ENCODE results near the gene CRTAP.
"Not testable (repeated sequence)": the region's sequence is repeated elsewhere in the genome, so short reads cannot be mapped to it uniquely, and the experiment has no call there.

The CRTAP gene

GRCh38 chr3:33099701-33100100 lies 14.1 kb upstream of the CRTAP start:
- no peak overlapping the region for H3K4me3 ChIP-seq (ENCODE audit: low read depth, low read length)
- no peak for TF ChIP-seq CTCF (IDR thresholded peaks at IDR 0.05; ENCODE audit: borderline replicate concordance, insufficient read depth, low read depth, low read length)

- no peak for TF ChIP-seq CTCF (IDR thresholded peaks at IDR 0.05; ENCODE audit: borderline replicate concordance, insufficient read depth, low read depth, low read length)
- H3K4me3 ChIP-seq (ENCODE audit: low read depth, low read length), result no peak overlapping the region
These were observed 13.6 kb upstream of the CRTAP start for GRCh38 chr3:33100229-33100628.

- no peak for TF ChIP-seq CTCF (IDR thresholded peaks at IDR 0.05; ENCODE audit: borderline replicate concordance, insufficient read depth, low read depth, low read length)
These were observed 10.8 kb upstream of the CRTAP start for GRCh38 chr3:33103034-33103433.

GRCh38 chr3:33103480-33103879 lies 10.3 kb upstream of the CRTAP start:
- no peak for TF ChIP-seq CTCF (IDR thresholded peaks at IDR 0.05; ENCODE audit: borderline replicate concordance, insufficient read depth, low read depth, low read length)
- no peak overlapping the region for H3K4me3 ChIP-seq (ENCODE audit: low read depth, low read length)

More at GRCh38 chr3:33103034-33103433, 10.8 kb upstream of the CRTAP start:
- H3K4me3 ChIP-seq (ENCODE audit: low read depth, low read length), result no peak overlapping the region

DNA sequence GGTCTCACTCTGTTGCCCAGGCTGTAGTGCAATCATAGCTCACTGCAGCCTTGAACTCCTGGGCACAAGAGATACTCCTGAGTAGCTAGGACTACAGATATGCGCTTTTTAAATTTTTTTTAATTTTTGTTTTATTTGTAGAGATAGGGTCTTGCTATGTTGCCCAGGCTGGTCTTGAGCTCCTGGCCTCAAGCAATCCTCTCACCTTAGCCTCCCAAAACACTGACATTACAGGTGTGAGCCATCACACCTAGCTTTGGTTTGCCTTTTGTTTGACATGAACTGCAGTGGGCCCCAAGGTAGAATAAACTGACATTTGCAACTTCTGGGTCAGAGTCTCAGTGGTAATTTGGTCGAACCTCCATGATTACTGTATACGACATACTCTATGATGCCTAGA lies 9.0 kb upstream of the CRTAP start:
- H3K4me3 ChIP-seq (ENCODE audit: low read depth, low read length), result no peak overlapping the region
- TF ChIP-seq CTCF (IDR thresholded peaks at IDR 0.05; ENCODE audit: borderline replicate concordance, insufficient read depth, low read depth, low read length), result no peak

- TF ChIP-seq CTCF (IDR thresholded peaks at IDR 0.05; ENCODE audit: borderline replicate concordance, insufficient read depth, low read depth, low read length), result no peak
- no peak overlapping the region for H3K4me3 ChIP-seq (ENCODE audit: low read depth, low read length)
These were observed 8.4 kb upstream of the CRTAP start for GRCh38 chr3:33105341-33105948.

DNA sequence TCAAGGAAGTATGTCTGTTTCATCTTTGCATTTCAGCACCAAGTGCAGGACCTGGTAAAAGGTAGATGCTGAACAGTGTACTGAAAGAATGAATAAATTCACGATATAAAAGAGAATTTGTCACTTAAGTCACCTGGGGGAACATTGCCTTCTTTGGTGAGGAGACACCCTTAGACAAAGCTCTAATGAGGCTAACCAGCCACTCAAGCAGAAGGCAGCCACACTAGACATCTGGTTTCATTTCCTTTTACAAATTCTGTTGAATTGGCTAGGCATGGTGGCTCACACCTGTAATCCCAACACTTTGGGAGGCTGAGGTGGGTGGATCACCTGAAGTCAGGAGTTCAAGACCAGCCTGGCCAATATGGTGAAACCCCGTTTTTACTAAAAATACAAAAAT lies 7.0 kb upstream of the CRTAP start:
- not testable (repeated sequence) for H3K4me3 ChIP-seq (ENCODE audit: low read depth, low read length)

GRCh38 chr3:33111581-33111980 lies 2.2 kb upstream of the CRTAP start:
- TF ChIP-seq CTCF (IDR thresholded peaks at IDR 0.05; ENCODE audit: borderline replicate concordance, insufficient read depth, low read depth, low read length), result no peak
- no peak overlapping the region for H3K4me3 ChIP-seq (ENCODE audit: low read depth, low read length)

Measured in GM12875 (cell line).